Measurements from ENCODE around the gene DIPK1C. TPM values are rescaled to one million over a fixed set of nuclear protein-coding genes. Genes with fewer than 3 reads are reported as not detected.
A peak's percentile ranks its signal among the peaks of the same experiment; 100 is the strongest.

Gene DIPK1C
- total and polyA plus RNA-seq, 9 donors, result 6.1 to 18.1 (median 13.2) TPM

GRCh38 chr18:74427442-74428112 is 29.5 kb downstream of the DIPK1C start:
- Histone ChIP-seq H3K9me3 (replicated peaks; ENCODE audit: control insufficient read depth, low read depth, low read length) (no peaks in the 10 kb centered on the region), H3K36me3 (ENCODE audit: control insufficient read depth, insufficient read depth, low read length) (no peaks in the 10 kb centered on the region), H3K27me3 (ENCODE audit: control insufficient read depth, insufficient read depth, low read length) (peaks cover 8% of the 10 kb centered on the region), H3K27ac (ENCODE audit: low read length) (no peak overlapping the region), H3K4me1 (ENCODE audit: control insufficient read depth, insufficient read depth, low read length) (peaks cover 18% of the 10 kb centered on the region), H3K4me3 (ENCODE audit: low read length) (no peak overlapping the region)
- DNase-seq, result no peak
- WGBS (ENCODE audit: insufficient coverage), result 95% methylated on average over 23 of the region's 24 CpGs

GRCh38 chr18:74425876-74426275 is 31.2 kb downstream of the DIPK1C start:
- Histone ChIP-seq H3K27me3 (ENCODE audit: control insufficient read depth, insufficient read depth, low read length) (peaks cover 8% of the 10 kb centered on the region), H3K4me1 (ENCODE audit: control insufficient read depth, insufficient read depth, low read length) (peaks cover 22% of the 10 kb centered on the region), H3K9me3 (replicated peaks; ENCODE audit: control insufficient read depth, low read depth, low read length) (no peaks in the 10 kb centered on the region), H3K4me3 (ENCODE audit: low read length) (no peak overlapping the region), H3K36me3 (ENCODE audit: control insufficient read depth, insufficient read depth, low read length) (no peaks in the 10 kb centered on the region), H3K27ac (ENCODE audit: low read length) (no peak overlapping the region)
- DNase-seq, result no peak
- WGBS (ENCODE audit: insufficient coverage), result 93% methylated on average over 11 of the region's 11 CpGs

- H3K27ac ChIP-seq (ENCODE audit: low read length), result no peak overlapping the region
- H3K36me3 ChIP-seq (ENCODE audit: control insufficient read depth, insufficient read depth, low read length), result no peaks in the 10 kb centered on the region
- H3K4me1 ChIP-seq (ENCODE audit: control insufficient read depth, insufficient read depth, low read length), result peaks cover 16% of the 10 kb centered on the region
- H3K9me3 ChIP-seq (replicated peaks; ENCODE audit: control insufficient read depth, low read depth, low read length), result no peaks in the 10 kb centered on the region
- no peak overlapping the region for H3K4me3 ChIP-seq (ENCODE audit: low read length)
- H3K27me3 ChIP-seq (ENCODE audit: control insufficient read depth, insufficient read depth, low read length), result peaks cover 8% of the 10 kb centered on the region
- 69% methylated on average over 4 of the region's 4 CpGs for WGBS (ENCODE audit: insufficient coverage)
- no peak for DNase-seq
These were observed 31.9 kb downstream of the DIPK1C start for GRCh38 chr18:74425161-74425560.

GRCh38 chr18:74422541-74422940 is 34.6 kb downstream of the DIPK1C start:
- H3K36me3 ChIP-seq (ENCODE audit: control insufficient read depth, insufficient read depth, low read length), result no peaks in the 10 kb centered on the region
- H3K4me3 ChIP-seq (ENCODE audit: low read length), result no peak overlapping the region
- WGBS (ENCODE audit: insufficient coverage), result 60% methylated on average over 1 of the region's 3 CpGs
- H3K27me3 ChIP-seq (ENCODE audit: control insufficient read depth, insufficient read depth, low read length), result no peaks in the 10 kb centered on the region
- H3K27ac ChIP-seq (ENCODE audit: low read length), result no peak overlapping the region
- no peaks in the 10 kb centered on the region for H3K9me3 ChIP-seq (replicated peaks; ENCODE audit: control insufficient read depth, low read depth, low read length)
- peaks cover 9% of the 10 kb centered on the region for H3K4me1 ChIP-seq (ENCODE audit: control insufficient read depth, insufficient read depth, low read length)
- peak; percentile 75 for DNase-seq

- WGBS (ENCODE audit: insufficient coverage), result 38% methylated on average over 2 of the region's 5 CpGs
- Histone ChIP-seq H3K36me3 (ENCODE audit: control insufficient read depth, insufficient read depth, low read length) (no peaks in the 10 kb centered on the region), H3K27ac (ENCODE audit: low read length) (no peak overlapping the region), H3K4me1 (ENCODE audit: control insufficient read depth, insufficient read depth, low read length) (peaks cover 18% of the 10 kb centered on the region), H3K9me3 (replicated peaks; ENCODE audit: control insufficient read depth, low read depth, low read length) (no peaks in the 10 kb centered on the region), H3K4me3 (ENCODE audit: low read length) (no peak overlapping the region), H3K27me3 (ENCODE audit: control insufficient read depth, insufficient read depth, low read length) (no peaks in the 10 kb centered on the region)
- DNase-seq, result no peak
These were observed 36.2 kb downstream of the DIPK1C start for GRCh38 chr18:74420926-74421325.

GRCh38 chr18:74420481-74420880 is 36.6 kb downstream of the DIPK1C start:
- H3K36me3 ChIP-seq (ENCODE audit: control insufficient read depth, insufficient read depth, low read length), result no peaks in the 10 kb centered on the region
- peaks cover 20% of the 10 kb centered on the region for H3K4me1 ChIP-seq (ENCODE audit: control insufficient read depth, insufficient read depth, low read length)
- H3K4me3 ChIP-seq (ENCODE audit: low read length), result no peak overlapping the region
- no peaks in the 10 kb centered on the region for H3K27me3 ChIP-seq (ENCODE audit: control insufficient read depth, insufficient read depth, low read length)
- WGBS (ENCODE audit: insufficient coverage), result 40% methylated on average over 1 of the region's 2 CpGs
- H3K27ac ChIP-seq (ENCODE audit: low read length), result no peak overlapping the region
- DNase-seq, result peak; percentile 92
- no peaks in the 10 kb centered on the region for H3K9me3 ChIP-seq (replicated peaks; ENCODE audit: control insufficient read depth, low read depth, low read length)

- WGBS (ENCODE audit: insufficient coverage), result 54% methylated on average over 3 of the region's 4 CpGs
- DNase-seq, result no peak
- Histone ChIP-seq H3K36me3 (ENCODE audit: control insufficient read depth, insufficient read depth, low read length) (no peaks in the 10 kb centered on the region), H3K4me3 (ENCODE audit: low read length) (no peak overlapping the region), H3K4me1 (ENCODE audit: control insufficient read depth, insufficient read depth, low read length) (peaks cover 20% of the 10 kb centered on the region), H3K9me3 (replicated peaks; ENCODE audit: control insufficient read depth, low read depth, low read length) (no peaks in the 10 kb centered on the region), H3K27me3 (ENCODE audit: control insufficient read depth, insufficient read depth, low read length) (peaks cover 3% of the 10 kb centered on the region), H3K27ac (ENCODE audit: low read length) (no peak overlapping the region)
These were observed 37.3 kb downstream of the DIPK1C start for GRCh38 chr18:74419761-74420160.

GRCh38 chr18:74418023-74418422 is 39.1 kb downstream of the DIPK1C start:
- Histone ChIP-seq H3K9me3 (replicated peaks; ENCODE audit: control insufficient read depth, low read depth, low read length) (no peaks in the 10 kb centered on the region), H3K27me3 (ENCODE audit: control insufficient read depth, insufficient read depth, low read length) (peaks cover 3% of the 10 kb centered on the region), H3K27ac (ENCODE audit: low read length) (no peak overlapping the region), H3K4me3 (ENCODE audit: low read length) (no peak overlapping the region), H3K4me1 (ENCODE audit: control insufficient read depth, insufficient read depth, low read length) (peaks cover 20% of the 10 kb centered on the region), H3K36me3 (ENCODE audit: control insufficient read depth, insufficient read depth, low read length) (no peaks in the 10 kb centered on the region)
- DNase-seq, result no peak
- whole genome bisulfite sequencing (ENCODE audit: insufficient coverage), result 60% methylated on average over 1 of the region's 2 CpGs

GRCh38 chr18:74416124-74416523 is 41.0 kb downstream of the DIPK1C start:
- H3K36me3 ChIP-seq (ENCODE audit: control insufficient read depth, insufficient read depth, low read length), result no peaks in the 10 kb centered on the region
- no peak overlapping the region for H3K27ac ChIP-seq (ENCODE audit: low read length)
- peaks cover 15% of the 10 kb centered on the region for H3K27me3 ChIP-seq (ENCODE audit: control insufficient read depth, insufficient read depth, low read length)
- WGBS (ENCODE audit: insufficient coverage), result 44% methylated on average over 7 of the region's 12 CpGs
- no peaks in the 10 kb centered on the region for H3K9me3 ChIP-seq (replicated peaks; ENCODE audit: control insufficient read depth, low read depth, low read length)
- H3K4me3 ChIP-seq (ENCODE audit: low read length), result no peak overlapping the region
- H3K4me1 ChIP-seq (ENCODE audit: control insufficient read depth, insufficient read depth, low read length), result peaks cover 14% of the 10 kb centered on the region
- no peak for DNase-seq

GRCh38 chr18:74414953-74415515 is 42.1 kb downstream of the DIPK1C start:
- H3K27ac ChIP-seq (ENCODE audit: low read length), result no peak overlapping the region
- H3K4me3 ChIP-seq (ENCODE audit: low read length), result no peak overlapping the region
- no peaks in the 10 kb centered on the region for H3K36me3 ChIP-seq (ENCODE audit: control insufficient read depth, insufficient read depth, low read length)
- 78% methylated on average over 8 of the region's 12 CpGs for WGBS (ENCODE audit: insufficient coverage)
- peak; percentile 48 for DNase-seq
- no peaks in the 10 kb centered on the region for H3K9me3 ChIP-seq (replicated peaks; ENCODE audit: control insufficient read depth, low read depth, low read length)
- H3K4me1 ChIP-seq (ENCODE audit: control insufficient read depth, insufficient read depth, low read length), result peaks cover 17% of the 10 kb centered on the region
- peaks cover 21% of the 10 kb centered on the region for H3K27me3 ChIP-seq (ENCODE audit: control insufficient read depth, insufficient read depth, low read length)
